ENCODE results near the gene TMA7B.

Gene TMA7B

DNA sequence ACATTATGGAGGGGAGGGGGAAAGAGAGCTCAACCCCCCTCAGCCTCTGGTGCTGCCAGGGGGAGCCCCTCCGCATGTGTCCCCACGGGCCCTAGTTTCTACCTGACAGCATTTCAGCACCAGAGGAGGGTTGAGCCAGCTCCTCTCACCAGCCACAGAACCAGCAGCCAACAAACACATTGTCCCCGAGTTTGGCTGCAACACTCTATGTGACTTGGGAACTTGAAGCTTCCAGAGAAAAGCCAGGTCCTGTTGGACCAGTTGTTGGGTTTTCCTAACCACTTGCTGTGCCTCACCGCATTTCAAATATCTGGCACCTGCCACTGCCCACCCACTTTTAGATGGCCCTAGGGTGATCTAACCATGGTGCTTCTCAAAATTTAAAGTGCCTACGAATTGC, 13.5 kb downstream of the TMA7B start:
- Histone ChIP-seq H3K79me2 (no peaks in the 10 kb centered on the region), H3K27me3 (ENCODE audit: control insufficient read depth, insufficient read depth, low read length) (no peaks in the 10 kb centered on the region)

DNA sequence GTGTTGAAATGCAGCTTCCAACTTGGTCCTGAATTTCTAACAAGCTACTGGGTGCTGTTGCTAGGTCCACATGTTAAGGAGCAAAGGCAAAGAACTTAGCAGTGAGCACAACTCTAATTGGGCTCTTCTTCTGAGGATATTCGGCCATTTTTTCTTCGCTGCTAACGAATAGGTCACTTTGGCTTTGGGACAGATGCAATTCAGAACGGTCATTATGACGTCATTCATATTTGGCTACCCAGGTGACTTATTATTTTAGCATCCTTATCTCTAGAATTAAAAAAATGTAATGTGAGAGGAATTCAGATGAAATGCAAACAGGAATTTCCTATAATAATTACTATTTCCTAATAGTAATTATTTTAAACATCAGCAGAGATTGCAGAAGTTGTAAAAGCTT, 13.9 kb downstream of the TMA7B start:
- H3K79me2 ChIP-seq: no peaks in the 10 kb centered on the region
- H3K27ac ChIP-seq: no peak overlapping the region
- no peak overlapping the region for H2AFZ ChIP-seq
- TF ChIP-seq, protein P1, sequence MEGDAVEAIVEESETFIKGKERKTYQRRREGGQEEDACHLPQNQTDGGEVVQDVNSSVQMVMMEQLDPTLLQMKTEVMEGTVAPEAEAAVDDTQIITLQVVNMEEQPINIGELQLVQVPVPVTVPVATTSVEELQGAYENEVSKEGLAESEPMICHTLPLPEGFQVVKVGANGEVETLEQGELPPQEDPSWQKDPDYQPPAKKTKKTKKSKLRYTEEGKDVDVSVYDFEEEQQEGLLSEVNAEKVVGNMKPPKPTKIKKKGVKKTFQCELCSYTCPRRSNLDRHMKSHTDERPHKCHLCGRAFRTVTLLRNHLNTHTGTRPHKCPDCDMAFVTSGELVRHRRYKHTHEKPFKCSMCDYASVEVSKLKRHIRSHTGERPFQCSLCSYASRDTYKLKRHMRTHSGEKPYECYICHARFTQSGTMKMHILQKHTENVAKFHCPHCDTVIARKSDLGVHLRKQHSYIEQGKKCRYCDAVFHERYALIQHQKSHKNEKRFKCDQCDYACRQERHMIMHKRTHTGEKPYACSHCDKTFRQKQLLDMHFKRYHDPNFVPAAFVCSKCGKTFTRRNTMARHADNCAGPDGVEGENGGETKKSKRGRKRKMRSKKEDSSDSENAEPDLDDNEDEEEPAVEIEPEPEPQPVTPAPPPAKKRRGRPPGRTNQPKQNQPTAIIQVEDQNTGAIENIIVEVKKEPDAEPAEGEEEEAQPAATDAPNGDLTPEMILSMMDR (IDR thresholded peaks at IDR 0.05): no peak
- H3K4me1 ChIP-seq: no peaks in the 10 kb centered on the region
- H3K36me3 ChIP-seq (ENCODE audit: control insufficient read depth, insufficient read depth, low read length): no peaks in the 10 kb centered on the region
- no peak overlapping the region for H3K4me2 ChIP-seq (ENCODE audit: low read length)
- no peaks in the 10 kb centered on the region for H3K27me3 ChIP-seq (ENCODE audit: control insufficient read depth, insufficient read depth, low read length)
- no peak overlapping the region for H3K4me3 ChIP-seq (ENCODE audit: low read depth, low read length)
- no peaks in the 10 kb centered on the region for H3K9me3 ChIP-seq (ENCODE audit: control insufficient read depth, low read length)
- H3K9ac ChIP-seq: no peak overlapping the region

More for the DNA sequence above, 13.5 kb downstream of the TMA7B start:
- Histone ChIP-seq H3K27ac (no peak overlapping the region), H3K9ac (no peak overlapping the region), H3K4me3 (ENCODE audit: low read depth, low read length) (no peak overlapping the region), H2AFZ (no peak overlapping the region), H3K4me1 (no peaks in the 10 kb centered on the region), H3K4me2 (ENCODE audit: low read length) (no peak overlapping the region), H3K9me3 (ENCODE audit: control insufficient read depth, low read length) (no peaks in the 10 kb centered on the region), H3K36me3 (ENCODE audit: control insufficient read depth, insufficient read depth, low read length) (no peaks in the 10 kb centered on the region)
- TF ChIP-seq, protein P1 (IDR thresholded peaks at IDR 0.05): no peak

DNA sequence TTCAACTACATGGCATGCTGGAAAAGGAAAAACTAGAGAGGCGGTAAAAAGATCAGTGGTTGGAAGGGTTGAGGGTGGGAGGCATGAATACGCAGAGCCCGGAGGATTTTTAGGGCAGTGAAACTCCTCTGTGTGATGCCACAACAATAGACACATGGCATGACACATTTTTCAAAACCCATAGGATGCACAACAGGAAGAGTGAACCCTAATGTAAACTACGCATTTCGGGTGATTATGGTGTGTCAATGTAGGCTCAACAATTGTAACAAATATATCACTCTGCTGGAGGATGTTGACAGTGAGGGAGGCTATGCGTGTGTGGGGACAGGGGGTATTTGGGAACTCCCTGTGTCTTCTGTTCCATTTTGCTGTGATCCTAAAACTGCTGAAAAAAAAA, 18.9 kb downstream of the TMA7B start:
- no peaks in the 10 kb centered on the region for H3K36me3 ChIP-seq (ENCODE audit: control insufficient read depth, insufficient read depth, low read length)
- no peak overlapping the region for H3K4me3 ChIP-seq (ENCODE audit: low read depth, low read length)
- H3K79me2 ChIP-seq: no peaks in the 10 kb centered on the region
- no peak overlapping the region for H3K4me2 ChIP-seq (ENCODE audit: low read length)
- no peak overlapping the region for H3K9ac ChIP-seq
- H2AFZ ChIP-seq: no peak overlapping the region
- TF ChIP-seq, protein P1 (IDR thresholded peaks at IDR 0.05): no peak
- no peak overlapping the region for H3K27ac ChIP-seq
- H3K4me1 ChIP-seq: no peaks in the 10 kb centered on the region
- H3K27me3 ChIP-seq (ENCODE audit: control insufficient read depth, insufficient read depth, low read length): no peaks in the 10 kb centered on the region
- no peaks in the 10 kb centered on the region for H3K9me3 ChIP-seq (ENCODE audit: control insufficient read depth, low read length)

DNA sequence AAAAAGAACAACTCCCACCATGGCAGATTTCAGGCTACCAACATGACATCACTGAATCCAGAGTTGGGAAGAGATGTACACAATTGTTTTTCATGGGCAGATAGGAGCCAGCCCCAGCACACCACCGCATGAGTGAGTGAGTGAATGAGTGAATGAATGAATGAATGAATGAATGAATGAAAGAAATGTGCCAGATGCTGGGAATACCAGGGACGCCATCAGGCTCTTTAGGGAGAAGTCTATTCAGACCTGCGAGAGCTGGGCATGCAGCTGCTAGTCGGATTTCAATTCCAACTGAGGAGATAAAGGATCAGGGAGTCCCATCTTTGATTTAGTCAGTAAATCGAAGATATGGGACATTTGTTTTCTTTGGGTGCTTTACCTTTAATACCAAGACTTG, 19.3 kb downstream of the TMA7B start:
- no peaks in the 10 kb centered on the region for H3K36me3 ChIP-seq (ENCODE audit: control insufficient read depth, insufficient read depth, low read length)
- H3K27me3 ChIP-seq (ENCODE audit: control insufficient read depth, insufficient read depth, low read length): no peaks in the 10 kb centered on the region
- H3K9me3 ChIP-seq (ENCODE audit: control insufficient read depth, low read length): no peaks in the 10 kb centered on the region
- H3K27ac ChIP-seq: no peak overlapping the region
- no peak overlapping the region for H3K4me2 ChIP-seq (ENCODE audit: low read length)
- no peak overlapping the region for H3K4me3 ChIP-seq (ENCODE audit: low read depth, low read length)
- TF ChIP-seq, protein P1 (IDR thresholded peaks at IDR 0.05): no peak
- no peaks in the 10 kb centered on the region for H3K79me2 ChIP-seq
- H2AFZ ChIP-seq: no peak overlapping the region
- no peaks in the 10 kb centered on the region for H3K4me1 ChIP-seq
- no peak overlapping the region for H3K9ac ChIP-seq

DNA sequence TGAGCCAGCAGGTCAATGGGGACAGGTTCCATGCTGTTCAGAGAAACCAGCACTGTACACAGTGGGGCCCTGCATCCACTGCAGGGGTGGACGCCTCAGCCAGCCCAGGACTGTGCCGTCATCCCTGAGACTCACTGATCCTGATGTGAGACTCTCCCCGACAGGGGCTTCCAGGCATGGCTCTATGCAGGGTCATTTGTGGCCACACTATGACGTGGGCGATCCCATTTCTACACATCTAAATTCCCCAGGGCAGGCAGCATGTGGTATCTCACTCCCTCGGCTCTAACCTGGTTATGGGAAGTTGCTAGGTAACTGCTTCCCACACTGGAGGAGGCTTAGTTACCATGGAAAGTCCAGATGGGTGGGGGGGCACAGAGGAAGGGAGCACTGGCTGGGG, 20.4 kb downstream of the TMA7B start:
- H3K9ac ChIP-seq: no peak overlapping the region
- no peaks in the 10 kb centered on the region for H3K27me3 ChIP-seq (ENCODE audit: control insufficient read depth, insufficient read depth, low read length)
- no peak overlapping the region for H3K4me3 ChIP-seq (ENCODE audit: low read depth, low read length)
- no peak overlapping the region for H3K4me2 ChIP-seq (ENCODE audit: low read length)
- no peak overlapping the region for H3K27ac ChIP-seq
- no peaks in the 10 kb centered on the region for H3K36me3 ChIP-seq (ENCODE audit: control insufficient read depth, insufficient read depth, low read length)
- H3K79me2 ChIP-seq: no peaks in the 10 kb centered on the region
- H3K9me3 ChIP-seq (ENCODE audit: control insufficient read depth, low read length): no peaks in the 10 kb centered on the region
- TF ChIP-seq, protein P1 (IDR thresholded peaks at IDR 0.05): no peak
- no peaks in the 10 kb centered on the region for H3K4me1 ChIP-seq
- no peak overlapping the region for H2AFZ ChIP-seq

Measured in parathyroid adenoma (tissue), 2 donors.